Panc1 (cell line): ENCODE results near the gene AOC1. TPM values are rescaled to one million over a fixed set of nuclear protein-coding genes. Genes with fewer than 3 reads are reported as not detected.
A peak's percentile ranks its signal among the peaks of the same experiment; 100 is the strongest.

ENCODE experiments used
- ATAC-seq: fragments of 200-7000 bp; cut with Tn5 transposase; 2 replicates; pipeline ENCODE4 v1.9.1; 2020; ENCODE audit warnings: mild to moderate bottlenecking, moderate library complexity
- BruUV-seq: library from RNA; stranded (reverse); fragments of 400-500 nt; replicated peaks from 2 replicates; lab custom pipeline; 2021; lab: Mats Ljungman, UMichigan
- CTCF ChIA-PET: fragments of 300-600 bp; sonication (Branson Sonifier 250); formaldehyde crosslinking; loops from one replicate; lab custom pipeline; 2022; ENCODE audit warnings: antibody characterized with exemption; lab: Charles Lee
- POLR2A ChIA-PET: fragments of 300-600 bp; sonication (Branson Sonifier 250); formaldehyde crosslinking; loops from one replicate; lab custom pipeline; 2022; ENCODE audit warnings: antibody characterized with exemption; lab: Charles Lee
- DNase-seq: peaks from one replicate; pipeline ENCODE4 v3.0.0-alpha.2; 2010; ENCODE audit warnings: low read depth, low spot score
- H3K27ac ChIP-seq: 2 replicates; pipeline ENCODE4 v1.5.1; 2011; ENCODE audit warnings: mild to moderate bottlenecking, low read length, inconsistent platforms
- H3K27me3 ChIP-seq: fragments of 200-500 bp; sonication (Bioruptor generic); 2 replicates; pipeline ENCODE4 v1.6.0; 2014; ENCODE audit warnings: low read length, inconsistent platforms; ENCODE audit not compliant: control insufficient read depth, insufficient read depth
- H3K36me3 ChIP-seq: fragments of 200-500 bp; sonication (Bioruptor generic); 2 replicates; pipeline ENCODE4 v1.5.1; 2014; ENCODE audit warnings: inconsistent platforms, mild to moderate bottlenecking, low read length, moderate library complexity; ENCODE audit not compliant: control insufficient read depth, insufficient read depth
- H3K4me1 ChIP-seq: 2 replicates; pipeline ENCODE4 v1.5.1; 2011; ENCODE audit warnings: inconsistent platforms, mild to moderate bottlenecking, low read length, moderate library complexity; ENCODE audit not compliant: control insufficient read depth, insufficient read depth
- H3K4me3 ChIP-seq, 2 experiments: 2 replicates each; pipeline ENCODE4 v1.5.1; 2011 to 2012; ENCODE audit warnings: low read depth in 2 of 2, low read length in 2 of 2, mild to moderate bottlenecking in 2 of 2, inconsistent platforms in 1 of 2, moderate library complexity in 1 of 2
- H3K9me3 ChIP-seq: fragments of 200-500 bp; sonication (Bioruptor generic); 2 replicates; pipeline ENCODE4 v1.5.1; 2014; ENCODE audit warnings: low read depth, mild to moderate bottlenecking, inconsistent platforms, low read length, moderate library complexity; ENCODE audit not compliant: control insufficient read depth, insufficient read depth
- CTCF ChIP-seq: fragments of 450-650 bp; IDR thresholded peaks from 2 replicates; pipeline ENCODE4 v1.5.1; 2017; ENCODE audit warnings: mild to moderate bottlenecking
- POLR2AphosphoS5 ChIP-seq: IDR thresholded peaks from 2 replicates; pipeline ENCODE4 v1.6.1; 2012; ENCODE audit warnings: mild to moderate bottlenecking, low read depth, low read length, moderate library complexity
- SIN3A ChIP-seq: IDR thresholded peaks from 2 replicates; pipeline ENCODE4 v1.6.1; 2012; ENCODE audit warnings: low read depth, mild to moderate bottlenecking, low read length, moderate library complexity, borderline replicate concordance; ENCODE audit not compliant: insufficient read depth
- TCF7L2 ChIP-seq: IDR thresholded peaks from 2 replicates; pipeline ENCODE4 v1.6.1; 2011; ENCODE audit warnings: mild to moderate bottlenecking, low read depth, low read length, inconsistent platforms
- in situ Hi-C: cut with HindIII; loops from 2 replicates; pipeline ENCODE4 v1.10.0; 2016; ENCODE audit warnings: low sequenced_read_pairs, low pct_unique_long_range_greater_than_20kb
- intact Hi-C: fragments of 100-400 bp; cut with micrococcal nuclease; formaldehyde crosslinking; loops from one replicate; pipeline ENCODE4 v1.10.0; 2022; ENCODE audit not compliant: unreplicated experiment
- total RNA-seq: library from RNA; stranded (reverse); gene quantifications from one replicate; pipeline ENCODE4 v1.2.1, GENCODE V29; 2021; ENCODE audit not compliant: unreplicated experiment
- TF ChIP-seq, protein P1 (sequence below), 2 experiments: IDR thresholded peaks; 2 replicates each; pipeline ENCODE4 v1.6.1; 2011 to 2012; ENCODE audit warnings: low read depth in 2 of 2, control low read depth in 1 of 2, low read length in 1 of 2, mild to moderate bottlenecking in 1 of 2, moderate library complexity in 1 of 2; ENCODE audit not compliant: insufficient read depth in 1 of 2

AOC1 gene
- total RNA-seq, 1 experiment from 2014 or later, result 0.15 TPM

- ChIA-PET CTCF (no interaction called here), POLR2A (interaction anchor here (0.6 kb wide), 1 partner anchor 221 kb away, joined by 3 read pairs; no protein-coding TSS in a partner anchor)
- Histone ChIP-seq H3K4me1 (no peaks in the 10 kb centered on the region), H3K27me3 (peaks cover 2% of the 10 kb centered on the region), H3K36me3 (no peaks in the 10 kb centered on the region), H3K4me3 (no peak overlapping the region), H3K27ac (no peak overlapping the region), H3K9me3 (no peaks in the 10 kb centered on the region)
- DNase-seq (no peak), ATAC-seq (peak; percentile 30; the same call in 1 of the 2 replicates)
- TF ChIP-seq POLR2AphosphoS5 (no peak), SIN3A (no peak), CTCF (no peak), TCF7L2 (no peak)
- TF ChIP-seq, protein P1, sequence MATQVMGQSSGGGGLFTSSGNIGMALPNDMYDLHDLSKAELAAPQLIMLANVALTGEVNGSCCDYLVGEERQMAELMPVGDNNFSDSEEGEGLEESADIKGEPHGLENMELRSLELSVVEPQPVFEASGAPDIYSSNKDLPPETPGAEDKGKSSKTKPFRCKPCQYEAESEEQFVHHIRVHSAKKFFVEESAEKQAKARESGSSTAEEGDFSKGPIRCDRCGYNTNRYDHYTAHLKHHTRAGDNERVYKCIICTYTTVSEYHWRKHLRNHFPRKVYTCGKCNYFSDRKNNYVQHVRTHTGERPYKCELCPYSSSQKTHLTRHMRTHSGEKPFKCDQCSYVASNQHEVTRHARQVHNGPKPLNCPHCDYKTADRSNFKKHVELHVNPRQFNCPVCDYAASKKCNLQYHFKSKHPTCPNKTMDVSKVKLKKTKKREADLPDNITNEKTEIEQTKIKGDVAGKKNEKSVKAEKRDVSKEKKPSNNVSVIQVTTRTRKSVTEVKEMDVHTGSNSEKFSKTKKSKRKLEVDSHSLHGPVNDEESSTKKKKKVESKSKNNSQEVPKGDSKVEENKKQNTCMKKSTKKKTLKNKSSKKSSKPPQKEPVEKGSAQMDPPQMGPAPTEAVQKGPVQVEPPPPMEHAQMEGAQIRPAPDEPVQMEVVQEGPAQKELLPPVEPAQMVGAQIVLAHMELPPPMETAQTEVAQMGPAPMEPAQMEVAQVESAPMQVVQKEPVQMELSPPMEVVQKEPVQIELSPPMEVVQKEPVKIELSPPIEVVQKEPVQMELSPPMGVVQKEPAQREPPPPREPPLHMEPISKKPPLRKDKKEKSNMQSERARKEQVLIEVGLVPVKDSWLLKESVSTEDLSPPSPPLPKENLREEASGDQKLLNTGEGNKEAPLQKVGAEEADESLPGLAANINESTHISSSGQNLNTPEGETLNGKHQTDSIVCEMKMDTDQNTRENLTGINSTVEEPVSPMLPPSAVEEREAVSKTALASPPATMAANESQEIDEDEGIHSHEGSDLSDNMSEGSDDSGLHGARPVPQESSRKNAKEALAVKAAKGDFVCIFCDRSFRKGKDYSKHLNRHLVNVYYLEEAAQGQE (IDR thresholded peaks at IDR 0.05; ENCODE audit: insufficient read depth in 1 of 2, low read depth in 2 of 2, low read length in 1 of 2), result no peak
- intact Hi-C loops (no loop called here), in situ Hi-C loops (no loop called here)
- BruUV-seq, result no TSS peak
Measured at GRCh38 chr7:150846291-150847115, 5.8 kb upstream of the AOC1 start.

- Histone ChIP-seq H3K36me3 (no peaks in the 10 kb centered on the region), H3K27me3 (peaks cover 4% of the 10 kb centered on the region), H3K9me3 (no peaks in the 10 kb centered on the region), H3K27ac (no peak overlapping the region), H3K4me1 (no peaks in the 10 kb centered on the region), H3K4me3 (no peak overlapping the region)
- no peak for DNase-seq
- POLR2A ChIA-PET, result no interaction called here
- TF ChIP-seq SIN3A (no peak), POLR2AphosphoS5 (no peak), TCF7L2 (no peak), CTCF (no peak)
- TF ChIP-seq, protein P1 (IDR thresholded peaks at IDR 0.05; ENCODE audit: insufficient read depth in 1 of 2, low read depth in 2 of 2, low read length in 1 of 2), result no peak
- BruUV-seq, result no TSS peak
- in situ Hi-C loops (no loop called here), intact Hi-C loops (no loop called here)
- ATAC-seq, result no peak
- CTCF ChIA-PET, result no interaction called here
Measured at GRCh38 chr7:150847536-150847935, 4.8 kb upstream of the AOC1 start.
